ENCODE results near the gene ZNF408.

Gene ZNF408

DNA sequence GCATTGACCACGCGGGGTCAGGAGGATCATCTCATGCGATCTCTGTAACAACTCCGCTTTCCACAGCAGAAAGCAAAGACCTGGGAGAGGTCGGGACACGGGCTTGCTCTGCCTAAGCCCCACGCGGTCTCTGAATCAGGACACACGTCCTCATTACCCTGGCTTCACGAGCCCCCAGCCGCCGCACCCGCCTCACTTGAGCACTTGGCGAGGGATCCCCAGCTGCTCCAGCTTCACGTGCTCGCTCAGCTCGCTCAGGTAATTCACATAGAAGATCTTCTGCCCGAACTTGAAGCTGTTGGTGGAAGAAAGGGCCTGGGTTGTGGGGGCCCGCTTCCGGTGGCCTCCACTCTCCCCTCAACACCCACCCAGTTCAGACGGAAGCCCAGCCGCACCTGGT, 20.0 kb upstream of the ZNF408 start (continued):
- TF ChIP-seq ZFP30 (CRISPR knock-in tag; IDR thresholded peaks at IDR 0.05), result no peak
- no peak for TF ChIP-seq TCF4 (CRISPR knock-in tag; IDR thresholded peaks at IDR 0.05; ENCODE audit: borderline replicate concordance)
- TF ChIP-seq ISL1 (CRISPR knock-in tag; IDR thresholded peaks at IDR 0.05), result no peak

- TF ChIP-seq SNAI2 (CRISPR knock-in tag; IDR thresholded peaks at IDR 0.05), result no peak
- TF ChIP-seq ZNF70 (CRISPR knock-in tag; IDR thresholded peaks at IDR 0.05), result no peak
- no peak for TF ChIP-seq ZNF565 (CRISPR knock-in tag; conservative IDR thresholded peaks at IDR 0.05; ENCODE audit: low read depth)
- TF ChIP-seq TOX (CRISPR knock-in tag; IDR thresholded peaks at IDR 0.05; ENCODE audit: borderline replicate concordance), result no peak
- TF ChIP-seq CSRNP3 (CRISPR knock-in tag; IDR thresholded peaks at IDR 0.05), result no peak
- no peak for TF ChIP-seq RARB (CRISPR knock-in tag; IDR thresholded peaks at IDR 0.05)
- TF ChIP-seq, protein P1, sequence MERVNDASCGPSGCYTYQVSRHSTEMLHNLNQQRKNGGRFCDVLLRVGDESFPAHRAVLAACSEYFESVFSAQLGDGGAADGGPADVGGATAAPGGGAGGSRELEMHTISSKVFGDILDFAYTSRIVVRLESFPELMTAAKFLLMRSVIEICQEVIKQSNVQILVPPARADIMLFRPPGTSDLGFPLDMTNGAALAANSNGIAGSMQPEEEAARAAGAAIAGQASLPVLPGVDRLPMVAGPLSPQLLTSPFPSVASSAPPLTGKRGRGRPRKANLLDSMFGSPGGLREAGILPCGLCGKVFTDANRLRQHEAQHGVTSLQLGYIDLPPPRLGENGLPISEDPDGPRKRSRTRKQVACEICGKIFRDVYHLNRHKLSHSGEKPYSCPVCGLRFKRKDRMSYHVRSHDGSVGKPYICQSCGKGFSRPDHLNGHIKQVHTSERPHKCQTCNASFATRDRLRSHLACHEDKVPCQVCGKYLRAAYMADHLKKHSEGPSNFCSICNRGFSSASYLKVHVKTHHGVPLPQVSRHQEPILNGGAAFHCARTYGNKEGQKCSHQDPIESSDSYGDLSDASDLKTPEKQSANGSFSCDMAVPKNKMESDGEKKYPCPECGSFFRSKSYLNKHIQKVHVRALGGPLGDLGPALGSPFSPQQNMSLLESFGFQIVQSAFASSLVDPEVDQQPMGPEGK (CRISPR knock-in tag; IDR thresholded peaks at IDR 0.05; ENCODE audit: borderline replicate concordance), result no peak
- TF ChIP-seq CREB5 (CRISPR knock-in tag; IDR thresholded peaks at IDR 0.05; ENCODE audit: low read depth), result no peak
- no peak for TF ChIP-seq PPARA (CRISPR knock-in tag; IDR thresholded peaks at IDR 0.05; ENCODE audit: borderline replicate concordance)
- no peak for TF ChIP-seq CSDC2 (CRISPR knock-in tag; IDR thresholded peaks at IDR 0.05)
- no peak for TF ChIP-seq GLIS3 (CRISPR knock-in tag; IDR thresholded peaks at IDR 0.05)
- TF ChIP-seq ISL1 (CRISPR knock-in tag; IDR thresholded peaks at IDR 0.05), result no peak
- no peak for TF ChIP-seq ZC3H10 (CRISPR knock-in tag; IDR thresholded peaks at IDR 0.05)
- no peak for TF ChIP-seq ZFP30 (CRISPR knock-in tag; IDR thresholded peaks at IDR 0.05)
- no peak for TF ChIP-seq ARNTL (CRISPR knock-in tag; IDR thresholded peaks at IDR 0.05; ENCODE audit: borderline replicate concordance, low read depth)
- no peak for TF ChIP-seq ZFP3 (CRISPR knock-in tag; IDR thresholded peaks at IDR 0.05)
- no peak for ATAC-seq
These were observed 19.0 kb upstream of the ZNF408 start for GRCh38 chr11:46681814-46682213.

- no peak for ATAC-seq
- TF ChIP-seq ZFP30 (CRISPR knock-in tag; IDR thresholded peaks at IDR 0.05) (no peak), ESRRG (CRISPR knock-in tag; IDR thresholded peaks at IDR 0.05) (no peak), OSR1 (CRISPR knock-in tag; IDR thresholded peaks at IDR 0.05) (no peak), ZFP3 (CRISPR knock-in tag; IDR thresholded peaks at IDR 0.05) (peak; percentile 63; the same call in 1 of the 2 replicates), ISL1 (CRISPR knock-in tag; IDR thresholded peaks at IDR 0.05) (no peak), SNAI2 (CRISPR knock-in tag; IDR thresholded peaks at IDR 0.05) (no peak), POU6F1 (CRISPR knock-in tag; IDR thresholded peaks at IDR 0.05; ENCODE audit: borderline replicate concordance, low read depth) (no peak), ZNF8 (CRISPR knock-in tag; IDR thresholded peaks at IDR 0.05) (peak; percentile 90), CSDC2 (CRISPR knock-in tag; IDR thresholded peaks at IDR 0.05) (no peak)
These were observed 17.8 kb upstream of the ZNF408 start for GRCh38 chr11:46682773-46683752.

- ATAC-seq, result no peak
- no peak for TF ChIP-seq ARNTL (CRISPR knock-in tag; IDR thresholded peaks at IDR 0.05; ENCODE audit: borderline replicate concordance, low read depth)
- TF ChIP-seq OSR1 (CRISPR knock-in tag; IDR thresholded peaks at IDR 0.05), result no peak
- TF ChIP-seq ZNF8 (CRISPR knock-in tag; IDR thresholded peaks at IDR 0.05), result no peak
- no peak for TF ChIP-seq ISL1 (CRISPR knock-in tag; IDR thresholded peaks at IDR 0.05)
- TF ChIP-seq ESRRG (CRISPR knock-in tag; IDR thresholded peaks at IDR 0.05), result no peak
- no peak for TF ChIP-seq ZFP30 (CRISPR knock-in tag; IDR thresholded peaks at IDR 0.05)
- TF ChIP-seq ZFP3 (CRISPR knock-in tag; IDR thresholded peaks at IDR 0.05), result no peak
- no peak for TF ChIP-seq TOX (CRISPR knock-in tag; IDR thresholded peaks at IDR 0.05; ENCODE audit: borderline replicate concordance)
- no peak for TF ChIP-seq PPARA (CRISPR knock-in tag; IDR thresholded peaks at IDR 0.05; ENCODE audit: borderline replicate concordance)
- no peak for TF ChIP-seq ZC3H10 (CRISPR knock-in tag; IDR thresholded peaks at IDR 0.05)
- no peak for TF ChIP-seq ZNF565 (CRISPR knock-in tag; conservative IDR thresholded peaks at IDR 0.05; ENCODE audit: low read depth)
- TF ChIP-seq, protein P1 (CRISPR knock-in tag; IDR thresholded peaks at IDR 0.05; ENCODE audit: borderline replicate concordance), result no peak
- TF ChIP-seq BACH2 (CRISPR knock-in tag; IDR thresholded peaks at IDR 0.05; ENCODE audit: borderline replicate concordance), result no peak
- TF ChIP-seq RARB (CRISPR knock-in tag; IDR thresholded peaks at IDR 0.05), result no peak
- TF ChIP-seq CSRNP3 (CRISPR knock-in tag; IDR thresholded peaks at IDR 0.05), result no peak
These were observed 16.5 kb upstream of the ZNF408 start for GRCh38 chr11:46684367-46684766.

Data from SK-N-SH treated with all-trans-retinoic acid at 6 μM for 48 hours (cell line).